SK-N-MC (cell line): ENCODE measurements around the gene ZDHHC21.

Source experiments
- EZH2 ChIP-seq: fragments of 200-600 bp; sonication (generic); IDR thresholded peaks from one replicate; pipeline ENCODE4 v1.6.1; 2017; ENCODE audit warnings: antibody characterized with exemption
- POLR2AphosphoS5 ChIP-seq: IDR thresholded peaks from 2 replicates; pipeline ENCODE4 v1.6.1; 2012; ENCODE audit warnings: mild to moderate bottlenecking, low read depth, low read length, borderline replicate concordance

DNA sequence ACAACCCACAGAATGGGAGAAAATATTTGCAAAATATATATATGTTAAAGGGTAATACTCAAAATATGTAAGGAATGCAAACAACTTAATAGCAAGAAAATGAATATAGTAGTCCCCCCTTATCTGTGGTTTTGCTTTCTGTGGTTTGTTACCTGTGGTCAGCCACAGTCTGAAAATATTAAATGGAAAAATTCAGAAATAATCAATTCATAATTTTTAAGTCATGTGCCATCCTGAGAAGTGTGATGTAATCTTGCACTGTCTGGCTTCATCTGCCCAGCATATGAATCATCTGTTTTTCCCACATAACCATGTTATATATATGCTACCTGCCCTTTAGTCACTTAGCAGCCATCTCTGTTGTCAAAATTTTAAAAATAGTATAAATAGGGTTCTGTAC is 17.6 kb upstream of the ZDHHC21 start:
- TF ChIP-seq POLR2AphosphoS5: no peak
- no peak for TF ChIP-seq EZH2
